HG03045 (cell line): ENCODE data around the gene IFT81.
"Not testable (repeated sequence)": the region's sequence is repeated elsewhere in the genome, so short reads cannot be mapped to it uniquely, and the experiment has no call there.

Experiments used
- ATAC-seq: cut with Tn5 transposase; IDR thresholded peaks from one replicate; pipeline ENCODE4 v1.9.1; 2021; ENCODE audit warnings: mild to moderate bottlenecking, moderate library complexity; ENCODE audit not compliant: unreplicated experiment

Gene IFT81

GRCh38 chr12:110200124-110200417, 75.9 kb downstream of the IFT81 start:
- ATAC-seq: no peak

DNA sequence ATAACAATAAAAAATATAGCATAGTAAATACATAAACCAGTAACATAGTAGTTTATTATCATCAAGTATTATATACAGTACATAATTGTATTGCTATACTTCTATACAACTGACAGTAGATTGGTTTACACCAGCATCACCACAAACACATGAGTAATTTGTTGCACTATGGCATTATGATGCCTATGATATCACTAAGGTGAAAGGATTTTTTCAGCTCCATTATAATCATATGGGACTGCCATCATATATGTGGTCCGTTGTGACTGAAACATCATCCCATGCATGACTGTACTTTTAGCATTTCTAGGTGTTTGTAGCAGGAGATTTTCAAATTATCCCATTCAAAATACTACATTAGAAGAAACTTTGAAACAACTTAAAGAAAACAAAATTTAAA, 77.8 kb downstream of the IFT81 start:
- no peak for ATAC-seq

DNA sequence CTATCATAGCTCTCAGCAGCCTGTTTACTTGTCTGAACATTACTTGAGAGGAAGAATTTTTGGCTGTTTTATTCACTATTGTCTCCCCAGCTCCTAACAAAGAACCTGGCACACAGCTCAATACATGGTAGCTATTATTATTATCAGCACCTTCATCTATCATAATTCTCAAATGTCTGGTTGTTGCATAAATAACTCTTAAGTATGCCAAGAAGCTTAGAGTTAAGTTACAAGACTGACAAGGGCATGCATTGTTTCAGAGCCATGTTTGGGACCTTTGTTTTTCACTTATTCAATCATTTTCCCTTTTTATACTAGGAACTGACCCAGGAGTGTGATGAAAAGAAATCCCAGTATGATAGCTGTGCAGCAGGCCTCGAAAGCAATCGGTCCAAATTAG, 79.4 kb downstream of the IFT81 start:
- no peak for ATAC-seq

- ATAC-seq: no peak
These were observed 81.8 kb downstream of the IFT81 start for GRCh38 chr12:110205931-110206330.

- not testable (repeated sequence) for ATAC-seq
These were observed 87.7 kb downstream of the IFT81 start for GRCh38 chr12:110211639-110212536.

DNA sequence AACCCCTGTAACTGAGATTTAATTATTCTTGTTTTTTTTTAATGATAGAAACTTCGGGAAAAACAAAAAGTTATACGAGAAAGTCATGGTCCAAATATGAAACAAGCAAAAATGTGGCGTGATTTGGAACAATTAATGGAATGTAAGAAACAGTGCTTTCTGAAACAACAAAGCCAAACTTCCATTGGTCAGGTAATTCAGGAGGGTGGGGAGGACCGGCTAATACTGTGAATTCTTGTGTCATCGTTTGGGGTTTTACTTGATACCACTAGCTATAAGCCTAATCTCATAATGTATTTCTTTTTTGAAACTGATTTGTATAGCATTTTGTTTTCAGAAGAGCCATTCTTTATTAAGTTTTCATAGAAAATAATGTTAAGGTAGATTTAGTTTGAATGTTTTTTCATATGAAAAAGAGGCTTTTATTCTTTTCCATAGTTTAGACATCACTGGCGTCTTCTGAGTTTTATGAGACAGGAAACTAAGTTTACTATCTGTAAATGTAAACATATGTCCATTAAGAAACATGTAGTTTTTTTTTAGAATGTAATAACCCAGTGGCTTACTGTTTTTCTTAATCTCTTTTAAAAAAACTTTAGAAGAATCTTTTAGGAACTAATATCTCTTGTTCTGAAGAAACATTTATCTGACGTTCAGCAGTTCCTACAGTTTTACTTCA, 94.0 kb downstream of the IFT81 start:
- ATAC-seq: no peak

DNA sequence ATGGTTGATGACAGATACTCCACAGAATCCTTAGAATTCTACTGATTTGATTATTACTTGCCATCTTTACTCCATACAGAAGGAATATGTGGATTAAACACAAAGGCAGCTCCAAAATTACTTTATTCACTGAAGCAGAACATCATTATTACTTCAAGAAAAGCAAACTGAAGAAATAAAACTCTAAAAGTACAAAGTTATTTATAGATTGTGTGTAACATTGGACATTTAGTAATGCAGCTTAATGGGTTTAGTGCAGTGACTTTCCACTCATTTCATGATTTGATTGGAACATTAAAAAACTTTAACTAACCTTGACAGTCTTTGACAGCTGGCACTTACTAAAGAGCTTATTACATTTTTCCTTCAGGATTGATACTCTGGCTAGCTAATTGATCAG, 97.9 kb downstream of the IFT81 start:
- no peak for ATAC-seq

- no peak for ATAC-seq
These were observed 98.3 kb downstream of the IFT81 start for GRCh38 chr12:110222433-110222832.

- ATAC-seq: no peak
These were observed 99.7 kb downstream of the IFT81 start for GRCh38 chr12:110223777-110224378.

- ATAC-seq: no peak
These were observed 100.5 kb downstream of the IFT81 start for GRCh38 chr12:110224379-110225304.

GRCh38 chr12:110227138-110227537, 103.0 kb downstream of the IFT81 start:
- no peak for ATAC-seq

DNA sequence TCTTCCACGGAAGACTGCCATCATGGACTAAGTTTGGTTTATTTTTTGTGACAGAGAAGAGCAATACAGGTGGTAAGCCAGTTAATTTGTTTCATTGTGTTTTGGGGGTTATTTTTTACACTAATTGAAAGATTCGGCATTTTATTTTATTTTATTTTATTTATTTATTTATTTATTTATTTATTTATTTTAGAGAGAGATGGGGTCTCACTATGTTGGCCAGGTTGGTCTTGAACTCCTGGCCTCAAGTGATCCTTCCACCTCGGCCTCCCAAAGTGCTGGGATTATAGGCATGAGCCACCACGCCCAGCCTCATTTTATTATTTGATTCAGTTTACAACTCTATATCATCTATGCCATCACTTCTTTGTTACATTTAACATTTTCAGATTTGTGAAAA, 104.2 kb downstream of the IFT81 start:
- ATAC-seq: not testable (repeated sequence)

DNA sequence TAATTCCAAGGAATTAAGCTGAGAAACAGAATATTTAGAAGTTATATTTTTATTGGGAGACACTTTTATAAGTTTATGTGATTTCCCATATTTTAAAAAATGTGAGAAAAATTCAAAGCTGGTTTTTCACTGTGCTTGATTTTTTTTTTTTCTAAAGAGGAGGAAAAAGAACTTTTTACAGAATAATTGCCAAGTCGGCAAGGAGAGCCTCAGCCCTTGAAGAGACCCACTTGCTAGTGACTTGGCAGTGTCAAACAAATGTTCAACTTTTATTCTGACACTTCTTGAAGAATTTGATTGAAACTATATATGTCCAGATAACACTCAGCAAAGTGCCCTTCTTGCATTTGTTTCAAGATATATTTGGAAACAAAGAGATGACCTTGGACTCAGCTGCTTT, 104.6 kb downstream of the IFT81 start:
- no peak for ATAC-seq

DNA sequence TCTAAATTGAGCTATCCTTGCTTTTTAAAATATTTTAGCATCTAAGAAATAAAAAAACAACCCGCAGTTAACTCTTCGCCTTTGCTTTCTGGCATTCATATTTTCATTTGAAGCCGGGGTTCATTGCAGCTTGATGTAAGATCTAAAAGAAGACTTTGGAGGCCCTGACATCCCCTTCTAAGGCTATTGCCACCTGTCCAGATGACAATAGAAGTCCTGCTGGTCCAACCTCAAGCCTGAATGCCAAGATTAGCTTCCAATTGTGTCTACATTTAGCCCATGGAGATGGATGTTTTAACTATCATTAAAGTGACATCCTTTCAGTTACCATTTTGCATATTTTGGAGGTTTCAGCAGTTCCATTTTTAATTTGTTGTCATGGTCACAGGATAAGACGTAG, 105.3 kb downstream of the IFT81 start:
- no peak for ATAC-seq

- ATAC-seq: no peak
These were observed 106.5 kb downstream of the IFT81 start for GRCh38 chr12:110230655-110231054.

GRCh38 chr12:110233212-110233903, 109.2 kb downstream of the IFT81 start:
- ATAC-seq: no peak

DNA sequence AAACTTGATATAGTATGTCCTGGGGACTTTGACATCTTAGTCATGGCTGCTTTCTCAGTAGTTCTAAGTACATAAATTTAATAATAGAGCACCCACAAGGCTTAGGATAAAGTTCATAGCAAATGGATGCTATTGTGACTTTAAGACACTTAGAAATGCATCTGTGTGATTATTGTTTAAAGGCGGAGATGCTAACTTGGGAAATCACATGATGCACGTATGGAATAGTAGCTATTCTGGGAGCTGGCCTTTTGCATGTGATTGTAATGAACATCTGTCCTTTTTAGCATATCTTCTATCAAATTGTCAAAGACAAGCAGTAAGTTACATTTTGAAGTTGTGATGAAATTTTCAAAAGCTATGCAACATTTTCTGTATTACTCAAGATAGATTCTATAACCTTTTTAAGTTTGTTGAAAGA, 110.2 kb downstream of the IFT81 start:
- no peak for ATAC-seq

DNA sequence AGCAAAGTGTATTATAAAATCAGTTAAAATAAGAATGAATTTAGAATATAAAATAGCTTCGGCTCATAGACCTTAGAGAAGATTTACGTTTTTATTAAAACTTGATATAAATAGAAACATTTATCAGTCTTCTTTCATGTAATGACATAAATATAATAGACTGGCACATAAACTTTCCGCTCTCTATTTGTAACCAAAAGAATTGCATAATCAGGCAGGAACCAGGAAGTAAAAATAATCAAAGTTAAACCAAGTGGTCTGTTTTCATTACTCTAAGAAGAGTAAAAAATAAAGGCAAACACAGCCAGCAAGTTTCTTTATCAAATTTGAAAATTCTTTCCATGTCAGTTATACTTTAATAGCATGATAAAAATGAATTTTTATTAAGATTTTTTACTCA, 110.6 kb downstream of the IFT81 start:
- ATAC-seq: no peak

DNA sequence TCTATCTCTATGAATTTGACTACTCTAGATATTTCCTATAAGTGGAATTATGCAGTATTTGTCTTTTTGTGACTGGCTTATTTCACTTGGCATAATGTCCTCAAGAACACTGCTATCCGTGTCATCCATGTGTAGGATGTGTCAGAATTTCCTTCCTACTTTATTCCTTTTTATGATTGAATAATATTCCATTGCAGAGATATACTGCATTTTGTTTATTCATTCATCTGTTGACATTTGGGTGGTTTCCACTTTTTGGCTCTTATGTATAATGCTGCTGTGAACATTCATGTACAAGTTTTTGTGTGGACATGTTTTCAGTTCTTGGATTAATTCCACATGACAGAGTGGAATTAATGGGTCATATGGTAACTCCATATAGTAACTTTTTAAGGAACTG, 111.2 kb downstream of the IFT81 start:
- no peak for ATAC-seq

GRCh38 chr12:110243227-110243626, 119.1 kb downstream of the IFT81 start:
- ATAC-seq: no peak
